NB4 (cell line): ENCODE measurements around the gene NUB1.

Source experiments
- CTCF ChIP-seq: IDR thresholded peaks from one replicate; pipeline ENCODE4 v1.5.1; 2012; ENCODE audit warnings: low read depth, low read length
- MAX ChIP-seq: IDR thresholded peaks from 2 replicates; pipeline ENCODE4 v1.6.1; 2011; ENCODE audit warnings: low read depth, low read length
- MYC ChIP-seq: IDR thresholded peaks from 2 replicates; pipeline ENCODE4 v1.6.1; 2011; ENCODE audit warnings: low read depth, low read length
- POLR2A ChIP-seq: IDR thresholded peaks from 2 replicates; pipeline ENCODE4 v1.6.1; 2011; ENCODE audit warnings: mild to moderate bottlenecking; ENCODE audit not compliant: insufficient read length; ENCODE audit errors: extremely low read depth

GRCh38 chr7:151312356-151312755, 29.3 kb upstream of the NUB1 start:
- no peak for TF ChIP-seq CTCF
- TF ChIP-seq MAX: no peak
- no peak for TF ChIP-seq POLR2A
- no peak for TF ChIP-seq MYC
